HEK293T (cell line): Measurements from ENCODE around the gene PLCG1.

Experiments used
- ARNT ChIP-seq: fragments of 450-650 bp; IDR thresholded peaks from 2 replicates; pipeline ENCODE4 v1.6.1; 2017; ENCODE audit warnings: mild to moderate bottlenecking
- BHLHE40 ChIP-seq: fragments of 450-650 bp; IDR thresholded peaks from 2 replicates; pipeline ENCODE4 v1.6.1; 2016; ENCODE audit warnings: mild to moderate bottlenecking, moderate library complexity, borderline replicate concordance
- FOXA1 ChIP-seq: fragments of 450-650 bp; IDR thresholded peaks from 2 replicates; pipeline ENCODE4 v1.6.1; 2016; ENCODE audit warnings: mild to moderate bottlenecking
- FOXK2 ChIP-seq: fragments of 450-650 bp; IDR thresholded peaks from 2 replicates; pipeline ENCODE4 v1.6.1; 2016; ENCODE audit warnings: mild to moderate bottlenecking
- HDGF ChIP-seq: fragments of 450-650 bp; IDR thresholded peaks from 2 replicates; pipeline ENCODE4 v1.6.1; 2017; ENCODE audit warnings: antibody characterized with exemption, borderline replicate concordance
- L3MBTL2 ChIP-seq: fragments of 450-650 bp; conservative IDR thresholded peaks from 2 replicates; pipeline ENCODE4 v1.6.1; 2016; ENCODE audit warnings: mild to moderate bottlenecking
- SP1 ChIP-seq: fragments of 450-650 bp; IDR thresholded peaks from 2 replicates; pipeline ENCODE4 v1.6.1; 2017
- SUZ12 ChIP-seq: fragments of 450-650 bp; IDR thresholded peaks from 2 replicates; pipeline ENCODE4 v1.6.1; 2016; ENCODE audit warnings: mild to moderate bottlenecking
- TARDBP ChIP-seq: fragments of 450-650 bp; IDR thresholded peaks from 2 replicates; pipeline ENCODE4 v1.6.1; 2016
- ZNF384 ChIP-seq: fragments of 450-650 bp; IDR thresholded peaks from 2 replicates; pipeline ENCODE4 v1.6.1; 2016

- TF ChIP-seq BHLHE40 (no peak), L3MBTL2 (no peak), TARDBP (no peak), ZNF384 (no peak), SP1 (no peak), HDGF (no peak), FOXA1 (no peak), ARNT (no peak), FOXK2 (no peak), SUZ12 (no peak)
Observed at GRCh38 chr20:41181567-41181966, 44.2 kb downstream of the PLCG1 start.
